ENCODE data around the gene PIM3. TPM values are rescaled to one million over a fixed set of nuclear protein-coding genes. Genes with fewer than 3 reads are reported as not detected.

Gene PIM3
- total RNA-seq, 1 experiment from 2014 or later = 58.2 TPM

DNA sequence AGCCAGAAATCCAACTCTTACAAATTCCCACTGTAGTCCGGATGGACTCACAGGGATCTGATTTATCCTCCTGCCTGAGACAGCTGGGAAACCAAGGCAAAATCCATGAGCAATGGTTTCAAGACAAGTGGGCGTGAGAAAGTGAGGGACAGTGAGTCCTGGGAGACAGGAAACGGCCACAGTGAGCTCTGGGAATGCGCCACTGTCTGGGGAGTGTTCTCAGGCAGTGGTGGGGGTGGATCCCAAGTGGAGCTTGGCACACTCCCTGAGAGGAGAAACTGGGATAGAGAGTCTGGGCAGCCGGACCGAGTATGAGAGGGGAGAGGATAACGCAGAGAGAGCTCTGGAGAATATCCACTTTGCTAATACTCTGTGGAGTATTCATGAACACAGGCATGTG is 42.2 kb downstream of the PIM3 start:
- CTCF ChIA-PET = no interaction called here
- intact Hi-C loops (cut with micrococcal nuclease; ENCODE audit: unreplicated experiment) = no loop called here

DNA sequence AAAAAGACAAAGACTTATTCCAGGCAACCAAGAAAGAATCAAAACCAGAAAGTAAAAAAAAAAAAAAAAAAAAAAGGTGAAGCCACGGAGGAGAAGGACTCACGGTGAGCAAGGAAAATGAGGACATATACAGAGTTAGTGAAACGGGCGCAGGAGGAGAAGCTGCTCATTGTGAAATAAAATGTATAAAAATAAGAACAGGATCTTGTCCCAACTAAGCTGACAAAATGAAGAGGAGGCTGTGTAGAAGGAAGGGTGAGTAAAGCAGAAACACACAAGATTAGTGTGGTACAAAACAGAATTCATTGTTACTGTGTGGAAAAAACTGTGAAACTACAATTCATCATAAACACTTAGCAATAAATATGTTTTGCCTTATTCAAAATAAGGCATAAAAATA is 44.3 kb downstream of the PIM3 start:
- intact Hi-C loops (cut with micrococcal nuclease; ENCODE audit: unreplicated experiment) = no loop called here
- TF ChIP-seq REST (IDR thresholded peaks at IDR 0.05; ENCODE audit: insufficient read depth in 1 of 2, low read depth in 2 of 2, low read length in 1 of 2) (no peak), TCF7L2 (IDR thresholded peaks at IDR 0.05; ENCODE audit: low read depth, low read length) (no peak), POLR2AphosphoS5 (IDR thresholded peaks at IDR 0.05; ENCODE audit: low read depth, low read length) (no peak), SIN3A (IDR thresholded peaks at IDR 0.05; ENCODE audit: borderline replicate concordance, insufficient read depth, low read depth, low read length) (no peak)
- TF ChIP-seq, protein P1, sequence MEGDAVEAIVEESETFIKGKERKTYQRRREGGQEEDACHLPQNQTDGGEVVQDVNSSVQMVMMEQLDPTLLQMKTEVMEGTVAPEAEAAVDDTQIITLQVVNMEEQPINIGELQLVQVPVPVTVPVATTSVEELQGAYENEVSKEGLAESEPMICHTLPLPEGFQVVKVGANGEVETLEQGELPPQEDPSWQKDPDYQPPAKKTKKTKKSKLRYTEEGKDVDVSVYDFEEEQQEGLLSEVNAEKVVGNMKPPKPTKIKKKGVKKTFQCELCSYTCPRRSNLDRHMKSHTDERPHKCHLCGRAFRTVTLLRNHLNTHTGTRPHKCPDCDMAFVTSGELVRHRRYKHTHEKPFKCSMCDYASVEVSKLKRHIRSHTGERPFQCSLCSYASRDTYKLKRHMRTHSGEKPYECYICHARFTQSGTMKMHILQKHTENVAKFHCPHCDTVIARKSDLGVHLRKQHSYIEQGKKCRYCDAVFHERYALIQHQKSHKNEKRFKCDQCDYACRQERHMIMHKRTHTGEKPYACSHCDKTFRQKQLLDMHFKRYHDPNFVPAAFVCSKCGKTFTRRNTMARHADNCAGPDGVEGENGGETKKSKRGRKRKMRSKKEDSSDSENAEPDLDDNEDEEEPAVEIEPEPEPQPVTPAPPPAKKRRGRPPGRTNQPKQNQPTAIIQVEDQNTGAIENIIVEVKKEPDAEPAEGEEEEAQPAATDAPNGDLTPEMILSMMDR (IDR thresholded peaks at IDR 0.05) = no peak
- CTCF ChIA-PET = interaction anchor here (1.1 kb wide), 1 partner anchor 10 kb away, joined by 3 read pairs; no protein-coding TSS in a partner anchor

More for the DNA sequence above, 42.2 kb downstream of the PIM3 start:
- POLR2A ChIA-PET = interaction anchor here (0.5 kb wide), 1 partner anchor 43 kb away, joined by 5 read pairs; no protein-coding TSS in a partner anchor
- no TSS peak for BruUV-seq (replicated peaks)
- TF ChIP-seq TCF7L2 (IDR thresholded peaks at IDR 0.05; ENCODE audit: low read depth, low read length) (no peak), POLR2AphosphoS5 (IDR thresholded peaks at IDR 0.05; ENCODE audit: low read depth, low read length) (no peak), REST (IDR thresholded peaks at IDR 0.05; ENCODE audit: insufficient read depth in 1 of 2, low read depth in 2 of 2, low read length in 1 of 2) (no peak), SIN3A (IDR thresholded peaks at IDR 0.05; ENCODE audit: borderline replicate concordance, insufficient read depth, low read depth, low read length) (no peak)
- TF ChIP-seq, protein P1 (IDR thresholded peaks at IDR 0.05) = no peak
- ATAC-seq (no peak), DNase-seq (ENCODE audit: low read depth, low spot score) (no peak)
- no peaks in the 10 kb centered on the region for H3K9me3 ChIP-seq (ENCODE audit: control insufficient read depth, insufficient read depth, low read depth, low read length)
- no peak overlapping the region for H3K27ac ChIP-seq (ENCODE audit: low read length)
- in situ Hi-C loops (cut with HindIII; ENCODE audit: low pct_unique_long_range_greater_than_20kb, low sequenced_read_pairs) = no loop called here
- no peak overlapping the region for H3K4me3 ChIP-seq (ENCODE audit: low read depth in 2 of 2, low read length in 2 of 2)
- H3K4me1 ChIP-seq (ENCODE audit: control insufficient read depth, insufficient read depth, low read length) = peaks cover 5% of the 10 kb centered on the region
- no peaks in the 10 kb centered on the region for H3K36me3 ChIP-seq (ENCODE audit: control insufficient read depth, insufficient read depth, low read length)
- no peaks in the 10 kb centered on the region for H3K27me3 ChIP-seq (ENCODE audit: control insufficient read depth, insufficient read depth, low read length)

More for the DNA sequence above, 44.3 kb downstream of the PIM3 start:
- BruUV-seq (replicated peaks) = no TSS peak
- no peaks in the 10 kb centered on the region for H3K36me3 ChIP-seq (ENCODE audit: control insufficient read depth, insufficient read depth, low read length)
- no peak overlapping the region for H3K4me3 ChIP-seq (ENCODE audit: low read depth in 2 of 2, low read length in 2 of 2)
- H3K4me1 ChIP-seq (ENCODE audit: control insufficient read depth, insufficient read depth, low read length) = peaks cover 17% of the 10 kb centered on the region
- H3K27ac ChIP-seq (ENCODE audit: low read length) = no peak overlapping the region
- in situ Hi-C loops (cut with HindIII; ENCODE audit: low pct_unique_long_range_greater_than_20kb, low sequenced_read_pairs) = no loop called here
- POLR2A ChIA-PET = no interaction called here
- H3K9me3 ChIP-seq (ENCODE audit: control insufficient read depth, insufficient read depth, low read depth, low read length) = no peaks in the 10 kb centered on the region
- ATAC-seq (no peak), DNase-seq (ENCODE audit: low read depth, low spot score) (no peak)
- H3K27me3 ChIP-seq (ENCODE audit: control insufficient read depth, insufficient read depth, low read length) = no peaks in the 10 kb centered on the region
